Fibroblast of villous mesenchyme (primary cell): ENCODE measurements around the gene JCHAIN. TPM values are rescaled to one million over a fixed set of nuclear protein-coding genes. Genes with fewer than 3 reads are reported as not detected.
"Not testable (repeated sequence)": the region's sequence is repeated elsewhere in the genome, so short reads cannot be mapped to it uniquely, and the experiment has no call there.

Source experiments
- DNase-seq: peaks from one replicate; pipeline ENCODE4 v3.0.0-alpha.2; 2010; ENCODE audit warnings: low read depth
- H3K4me3 ChIP-seq: 2 replicates; pipeline ENCODE4 v1.5.1; 2011; ENCODE audit warnings: low read depth, mild to moderate bottlenecking, low read length
- CTCF ChIP-seq: IDR thresholded peaks from 2 replicates; pipeline ENCODE4 v1.5.1; 2012; ENCODE audit warnings: low read depth, mild to moderate bottlenecking, low read length; ENCODE audit not compliant: insufficient read depth
- total RNA-seq: library from RNA; depleted of rRNA; stranded (reverse); fragments of >200 nt; gene quantifications from 2 replicates; pipeline ENCODE4 v1.2.3, GENCODE V29; 2012

The JCHAIN gene
- total RNA-seq, 1 donor, result 2.6 TPM

DNA sequence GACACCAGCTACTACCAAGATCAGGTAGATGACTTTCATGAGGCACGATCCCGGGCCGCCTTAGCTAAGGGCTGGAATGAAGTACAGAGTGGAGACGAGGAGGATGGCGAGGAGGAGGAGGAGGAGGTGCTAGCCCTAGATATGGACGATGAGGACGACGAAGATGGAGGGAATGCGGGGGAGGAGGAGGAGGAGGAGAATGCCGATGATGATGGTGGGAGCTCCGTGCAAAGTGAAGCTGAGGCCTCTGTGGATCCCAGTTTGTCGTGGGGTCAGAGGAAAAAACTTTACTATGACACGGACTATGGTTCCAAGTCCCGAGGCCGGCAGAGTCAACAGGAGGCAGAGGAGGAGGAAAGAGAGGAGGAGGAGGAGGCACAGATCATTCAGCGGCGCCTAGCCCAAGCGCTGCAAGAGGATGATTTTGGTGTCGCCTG, 22.5 kb upstream of the JCHAIN start:
- peak; percentile 30 for DNase-seq
- peak overlapping the region; percentile 99 for H3K4me3 ChIP-seq
- TF ChIP-seq CTCF, result no peak

DNA sequence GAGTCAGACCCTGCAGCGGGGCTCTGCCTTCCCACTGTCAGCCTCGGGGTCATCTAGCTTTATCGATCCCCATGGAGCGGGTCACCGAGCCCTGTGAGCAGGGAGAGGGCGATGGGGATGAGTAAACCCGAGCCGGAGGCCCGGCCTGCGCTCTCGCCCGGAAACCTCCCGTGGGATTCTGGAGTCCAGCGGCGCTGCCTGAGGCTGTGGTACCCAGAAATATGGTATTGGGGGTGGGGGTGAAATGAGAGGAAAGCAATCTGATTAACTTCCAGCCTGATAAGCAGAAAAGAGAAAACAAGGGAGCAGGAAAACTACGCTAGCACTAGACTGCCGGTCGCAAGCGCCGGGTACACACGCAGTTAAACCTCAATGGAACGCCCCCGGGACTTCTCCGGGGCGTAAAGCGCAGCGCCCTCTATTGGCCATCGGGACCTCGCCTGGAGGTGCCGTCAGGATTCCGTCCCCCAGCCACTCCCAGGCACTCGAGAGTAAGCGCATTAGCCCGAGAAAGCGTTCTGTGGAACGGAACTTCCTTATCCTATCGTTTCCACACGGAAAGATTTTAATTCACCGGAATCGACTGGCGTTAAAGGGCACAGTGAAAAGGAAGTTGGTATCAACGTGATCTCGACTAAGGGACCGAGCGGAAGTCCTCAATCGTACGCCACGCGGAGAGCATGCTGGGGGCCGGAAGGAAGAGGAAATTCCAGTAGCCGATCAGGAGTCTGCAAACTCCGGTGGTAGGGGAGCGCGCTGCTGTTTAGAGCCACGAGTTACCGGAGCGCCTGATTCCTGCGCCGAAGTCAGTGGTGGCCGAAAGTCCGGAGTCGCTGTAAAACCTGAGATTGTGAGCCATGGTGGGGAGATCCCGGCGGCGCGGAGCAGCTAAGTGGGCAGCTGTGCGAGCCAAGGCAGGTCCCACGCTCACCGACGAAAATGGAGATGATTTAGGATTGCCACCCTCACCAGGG, 21.8 kb upstream of the JCHAIN start, which contains the start of gene UTP3:
UTP3 (plus strand) TSS at position 712 of the 974 bp plus-strand sequence; CDS start at position 858, 146 bp downstream.
- H3K4me3 ChIP-seq, result peak within 1 kb of the TSS; percentile 99
- TF ChIP-seq CTCF, result peak; percentile 92
- peak; percentile 99 for DNase-seq

DNA sequence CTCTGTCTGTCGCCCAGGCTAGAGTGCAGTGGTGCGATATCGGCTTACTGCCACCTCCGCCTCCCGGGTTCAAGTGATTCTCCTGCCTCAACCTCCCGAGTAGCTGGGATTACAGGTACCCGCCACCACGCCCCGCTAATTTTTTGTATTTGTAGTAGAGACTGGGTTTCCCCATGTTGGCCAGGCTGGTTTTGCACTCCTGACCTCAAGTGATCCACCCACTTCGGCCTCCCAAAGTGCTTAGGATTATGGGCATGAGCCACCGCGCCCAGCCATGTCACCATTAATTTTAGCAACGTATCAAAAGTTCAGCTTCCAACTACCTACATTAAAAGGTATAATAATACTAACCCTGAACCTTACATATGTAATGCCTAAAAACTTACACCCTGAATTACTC, 21.1 kb upstream of the JCHAIN start:
- no peak for TF ChIP-seq CTCF
- peak overlapping the region; percentile 99 for H3K4me3 ChIP-seq
- no peak for DNase-seq

GRCh38 chr4:70682142-70682541, 15.8 kb upstream of the JCHAIN start:
- DNase-seq, H3K4me3 ChIP-seq: not testable (repeated sequence)

DNA sequence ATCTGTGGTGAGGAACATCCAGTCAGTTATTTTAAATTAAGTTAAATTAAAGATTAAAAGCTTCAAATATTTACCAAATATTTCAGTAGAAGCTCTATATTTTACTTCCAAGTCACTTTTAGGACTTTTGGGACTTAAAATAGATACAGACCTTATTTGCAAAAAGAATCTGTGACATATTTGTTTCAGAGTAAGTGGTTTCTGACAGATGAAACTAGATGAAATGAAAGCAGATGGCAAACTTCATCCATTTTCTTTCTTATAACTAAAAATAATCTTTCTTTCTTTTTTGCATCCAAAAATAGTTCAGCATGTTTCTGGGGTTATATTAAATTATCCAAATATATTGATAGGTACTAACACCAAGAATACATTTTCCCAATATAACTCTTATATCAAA, 15.4 kb upstream of the JCHAIN start:
- no peak for TF ChIP-seq CTCF
- no peak overlapping the region for H3K4me3 ChIP-seq
- DNase-seq, result no peak

DNA sequence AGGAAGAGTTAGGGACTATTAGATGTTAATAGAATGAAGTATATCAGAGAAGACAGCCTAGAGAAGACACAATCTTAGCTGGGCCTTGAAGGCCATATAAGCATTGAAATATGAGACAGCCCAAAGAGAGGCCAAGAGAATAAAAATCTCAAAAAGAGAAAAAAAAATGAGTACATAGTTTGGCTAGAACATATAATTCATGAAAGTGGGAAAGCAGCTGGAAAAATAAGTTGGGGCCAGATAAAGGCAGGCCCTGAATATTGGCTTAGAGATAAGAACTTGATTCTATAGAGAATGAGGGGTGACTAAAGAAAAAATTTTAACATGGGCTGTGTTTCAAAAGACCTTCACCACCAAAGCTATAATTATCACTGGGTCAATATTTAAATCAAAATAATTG, 14.6 kb upstream of the JCHAIN start:
- TF ChIP-seq CTCF, result no peak
- no peak for DNase-seq
- no peak overlapping the region for H3K4me3 ChIP-seq

DNA sequence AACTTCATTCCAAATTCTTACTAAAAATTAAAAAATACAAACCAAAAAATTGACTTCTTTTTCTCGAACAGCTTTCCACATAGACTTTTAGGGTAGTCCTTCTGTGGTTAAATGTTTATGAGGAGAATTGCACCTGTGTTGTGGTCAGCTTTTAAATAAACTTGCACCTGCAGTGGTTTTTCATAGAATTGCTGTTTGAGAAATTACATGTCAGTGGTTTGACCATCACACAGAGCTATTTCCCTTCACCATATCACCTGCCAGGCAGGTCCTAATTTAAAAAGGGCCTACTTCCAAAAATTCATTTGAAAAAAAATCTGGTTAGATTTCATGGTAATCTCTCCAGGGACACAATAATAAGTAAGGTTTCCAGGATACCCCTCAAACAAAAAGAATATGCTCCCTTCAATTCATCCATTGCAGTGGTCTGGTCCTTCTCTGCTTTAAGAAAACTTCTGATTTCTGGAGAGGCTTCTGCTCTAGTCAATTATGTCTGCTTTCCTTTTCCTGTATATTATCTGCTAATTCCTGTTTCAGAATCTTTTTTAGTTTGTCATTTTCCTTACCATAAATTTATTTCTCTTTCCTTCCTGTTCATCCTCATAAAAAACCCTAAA, 12.2 kb upstream of the JCHAIN start:
- DNase-seq, result no peak
- no peak overlapping the region for H3K4me3 ChIP-seq
- no peak for TF ChIP-seq CTCF
